HG02885 (cell line): ENCODE data around the gene C11orf54.
A peak's percentile ranks its signal among the peaks of the same experiment; 100 is the strongest.

Source experiments
- ATAC-seq: cut with Tn5 transposase; IDR thresholded peaks from one replicate; pipeline ENCODE4 v1.9.1; 2021; ENCODE audit warnings: mild to moderate bottlenecking; ENCODE audit not compliant: unreplicated experiment, poor library complexity

Gene C11orf54

DNA sequence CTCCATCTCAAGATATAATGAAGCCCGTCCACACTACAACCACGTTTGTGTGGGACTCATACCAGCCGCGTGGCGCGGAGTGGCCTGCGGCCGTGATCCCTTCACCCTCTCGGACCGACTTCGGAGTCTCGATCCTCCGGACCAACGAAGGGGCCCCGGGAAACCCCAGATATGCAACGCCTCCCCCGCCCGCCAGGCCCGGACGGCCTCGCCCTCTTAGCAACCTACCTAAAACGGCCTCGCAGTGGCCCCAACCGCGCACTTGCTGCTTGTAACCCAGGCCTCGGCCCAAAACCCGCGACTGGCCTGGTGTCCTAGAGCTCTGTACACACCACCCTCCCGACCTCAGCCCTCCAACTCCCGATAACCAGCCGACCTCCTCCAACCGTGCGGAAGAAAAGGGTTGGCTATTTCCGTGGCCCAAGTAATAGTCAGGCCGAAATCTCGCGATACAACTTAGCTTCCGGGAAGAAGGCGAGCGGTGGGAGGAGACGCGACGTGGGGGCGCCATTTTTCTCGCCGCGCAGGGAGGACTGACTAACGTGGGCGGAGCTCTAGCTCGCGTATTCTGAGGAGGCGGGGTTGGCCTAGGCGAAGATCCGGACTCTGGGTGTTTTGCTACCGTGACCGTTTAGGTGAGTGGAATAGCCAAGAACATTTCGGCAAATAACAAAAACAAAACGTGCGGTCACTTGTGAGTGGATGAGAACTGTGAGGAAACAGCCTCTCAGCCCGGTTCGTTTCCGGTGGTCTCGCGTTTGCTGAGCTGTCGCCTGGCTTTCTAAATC lies at the start of gene C11orf54, which contains the start of gene TAF1D:
TSS of gene C11orf54 (plus strand) at position 579 of the 788 bp plus-strand sequence. CDS start 5,722 bp downstream, outside the sequence.
TSS of gene TAF1D (minus strand) at position 402 of the 788 bp plus-strand sequence. CDS start 2,191 bp downstream, outside the sequence.
- ATAC-seq = peak; percentile 83

DNA sequence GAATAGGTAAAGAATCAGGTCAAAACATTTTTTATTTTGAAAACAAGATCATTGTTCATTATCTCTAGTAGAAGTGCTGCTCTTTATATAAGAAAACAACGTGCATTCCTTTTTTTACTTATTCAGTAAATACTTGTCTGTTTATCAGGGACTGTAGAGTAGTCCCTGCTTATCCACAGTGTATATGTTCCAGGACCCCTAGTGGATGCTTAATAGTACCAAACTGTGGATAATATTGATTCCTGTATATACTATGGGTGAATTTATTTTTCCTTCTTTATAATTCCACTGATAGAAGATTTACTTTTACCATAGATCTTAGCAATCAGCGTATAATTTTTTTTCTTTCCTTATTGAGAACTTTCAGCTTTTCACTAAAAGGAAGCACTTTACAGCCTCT lies 47.4 kb upstream of the C11orf54 start:
- ATAC-seq = no peak

DNA sequence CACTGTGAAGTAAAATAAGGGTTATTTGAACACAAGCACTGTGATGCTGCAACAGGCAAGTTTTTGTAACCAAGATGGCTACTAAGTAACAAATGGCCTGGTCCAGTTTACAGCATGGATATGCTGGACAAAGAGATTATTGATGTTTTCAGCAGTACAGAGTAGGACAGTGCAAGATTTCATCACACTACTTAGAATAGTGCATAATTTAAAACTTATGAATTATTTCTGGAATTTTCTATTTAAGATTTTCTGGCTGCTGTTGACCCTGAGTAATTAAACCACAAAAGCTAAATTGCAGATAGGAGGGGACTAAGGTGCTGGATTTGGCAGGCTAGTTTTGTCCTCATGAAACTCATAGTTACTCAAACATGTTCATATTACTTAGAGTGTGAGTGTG lies 46.9 kb upstream of the C11orf54 start:
- no peak for ATAC-seq

DNA sequence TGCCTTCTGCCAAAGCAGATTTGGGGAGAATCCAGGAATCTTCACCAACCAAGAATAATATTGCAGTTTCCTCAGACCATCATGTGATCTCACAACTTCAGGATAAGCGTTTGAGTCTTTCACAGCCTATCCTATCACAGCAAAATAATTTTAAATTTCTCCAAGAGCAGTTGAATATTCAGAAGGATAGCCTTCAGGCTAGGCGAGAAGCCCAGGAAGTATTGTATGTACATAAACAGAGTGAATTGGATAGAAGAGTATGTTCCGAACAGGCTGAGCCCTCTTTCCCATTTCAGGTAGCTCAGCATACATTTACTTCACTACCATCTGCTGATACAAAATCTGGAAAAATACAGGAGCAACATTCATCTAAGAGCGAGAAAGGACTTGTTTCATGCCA lies 43.9 kb upstream of the C11orf54 start:
- ATAC-seq = no peak

DNA sequence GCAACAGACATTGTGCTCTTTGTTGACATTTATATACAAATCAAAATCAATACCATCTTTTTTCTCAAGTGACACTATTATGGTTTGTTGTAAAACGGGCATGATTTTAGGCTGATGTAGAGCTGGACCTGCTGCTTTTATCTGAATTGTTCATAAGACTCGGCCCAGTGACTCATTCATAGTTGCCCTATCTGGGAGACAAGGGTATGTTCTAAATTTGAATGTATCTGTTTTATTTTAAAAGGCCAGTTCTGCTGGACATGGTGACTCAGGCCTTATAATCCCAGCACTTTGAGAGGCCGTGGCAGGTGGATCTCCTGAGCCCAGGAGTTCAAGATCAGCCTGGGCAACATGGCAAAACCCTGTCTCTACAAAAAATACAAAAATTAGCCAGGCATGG lies 40.6 kb upstream of the C11orf54 start:
- no peak for ATAC-seq

DNA sequence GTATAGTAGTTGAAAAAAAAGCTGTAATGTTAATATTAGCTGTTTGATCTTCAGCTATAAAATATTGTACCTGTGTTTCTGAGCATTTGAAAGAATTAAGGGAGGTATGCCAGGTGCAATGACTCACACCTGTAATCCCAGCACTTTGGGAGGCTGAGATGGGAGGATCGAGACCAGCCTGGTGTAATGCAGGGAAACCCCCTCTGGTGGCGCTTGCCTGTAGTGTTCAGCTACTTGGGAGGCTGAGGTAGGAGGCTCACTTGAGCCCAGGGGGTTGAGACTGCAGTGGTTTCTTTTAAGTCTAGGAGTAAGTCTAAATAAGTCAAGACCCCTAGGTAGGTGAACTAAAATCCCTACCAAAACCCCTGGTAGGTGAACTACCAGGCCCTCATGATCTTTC lies 37.2 kb upstream of the C11orf54 start:
- no peak for ATAC-seq

DNA sequence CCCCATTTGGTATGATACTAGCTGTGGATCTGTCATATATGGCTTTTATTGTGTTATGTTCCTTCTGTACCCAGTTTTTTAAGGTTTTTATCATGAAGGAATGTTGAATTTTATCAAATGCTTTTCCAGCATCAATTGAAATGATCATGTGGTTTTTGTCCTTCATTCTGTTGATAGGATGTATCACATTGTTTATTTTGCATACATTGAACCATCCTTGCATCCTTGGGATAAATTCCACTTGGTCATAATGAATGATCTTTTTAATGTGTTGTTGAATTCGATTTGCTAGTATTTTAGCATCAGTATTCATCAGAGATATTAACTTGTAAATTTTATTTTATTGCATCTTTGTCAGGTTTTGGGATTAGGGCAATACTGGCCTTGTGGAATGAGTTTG lies 31.2 kb upstream of the C11orf54 start:
- no peak for ATAC-seq

DNA sequence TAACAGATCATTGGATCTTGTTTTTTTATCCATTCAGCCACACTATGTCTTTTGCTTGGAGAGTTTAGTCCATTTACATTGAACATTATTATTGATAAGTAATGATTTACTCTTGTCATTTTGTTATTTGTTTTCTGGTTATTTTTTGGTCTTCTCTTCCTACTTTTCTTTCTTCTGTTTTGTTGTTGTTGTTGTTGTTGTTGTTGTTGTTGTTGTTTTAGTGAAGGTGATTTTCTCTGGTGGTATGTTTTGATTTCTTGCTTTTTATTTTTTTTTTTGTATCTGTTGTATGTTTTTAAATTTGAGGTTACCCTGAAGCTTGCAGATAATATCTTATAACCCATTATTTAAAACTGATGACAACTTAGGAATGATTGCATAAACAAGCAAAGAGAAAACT lies 28.8 kb upstream of the C11orf54 start:
- ATAC-seq = no peak

DNA sequence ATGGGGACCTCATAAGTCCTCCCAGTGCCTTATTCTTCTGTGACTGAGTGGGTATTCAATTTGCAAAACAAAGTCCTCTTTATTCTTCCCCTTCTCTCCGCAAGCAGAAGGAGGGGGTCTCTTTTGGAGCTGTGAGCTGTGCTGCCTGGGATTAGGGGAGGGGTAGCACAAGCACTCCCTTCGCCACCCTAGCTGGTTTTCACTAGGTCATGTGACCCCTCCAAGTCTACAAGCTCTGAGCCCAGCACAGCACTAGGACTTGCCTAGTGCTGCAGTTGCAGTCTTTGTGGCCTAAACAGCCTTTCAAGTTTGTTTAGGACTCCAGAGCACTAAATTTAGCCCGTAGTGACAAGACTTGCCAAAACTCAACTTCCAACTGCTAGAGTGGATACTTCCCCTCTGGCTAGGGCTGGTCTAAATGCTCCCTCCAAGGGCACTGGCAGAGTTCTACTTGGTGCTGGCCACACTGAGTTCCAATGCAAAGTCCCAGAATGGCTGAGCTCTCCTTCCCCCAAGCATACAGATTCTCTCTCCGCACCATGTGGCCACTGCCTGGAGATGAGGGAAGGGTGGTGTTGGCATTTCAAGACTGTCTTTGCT lies 25.6 kb upstream of the C11orf54 start:
- no peak for ATAC-seq

DNA sequence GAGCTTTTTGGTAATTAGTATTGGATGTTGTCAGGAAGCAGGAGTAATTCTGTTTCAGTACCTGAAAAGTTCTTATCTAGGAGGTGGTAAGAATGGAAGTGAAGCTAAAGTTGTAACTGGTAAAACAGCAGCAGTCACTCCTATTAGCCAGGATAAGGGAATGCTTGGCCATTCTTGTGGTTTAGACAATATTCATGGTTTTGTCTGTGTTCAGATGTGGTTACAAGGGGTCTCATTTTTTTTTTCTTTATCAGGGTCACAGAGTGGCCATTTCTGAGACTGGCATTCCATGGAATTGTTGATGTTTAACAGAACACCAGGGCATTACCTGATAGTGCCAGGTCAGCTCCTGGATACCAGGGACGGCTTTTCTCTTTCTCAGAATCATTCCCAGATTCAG lies 24.0 kb upstream of the C11orf54 start:
- no peak for ATAC-seq

DNA sequence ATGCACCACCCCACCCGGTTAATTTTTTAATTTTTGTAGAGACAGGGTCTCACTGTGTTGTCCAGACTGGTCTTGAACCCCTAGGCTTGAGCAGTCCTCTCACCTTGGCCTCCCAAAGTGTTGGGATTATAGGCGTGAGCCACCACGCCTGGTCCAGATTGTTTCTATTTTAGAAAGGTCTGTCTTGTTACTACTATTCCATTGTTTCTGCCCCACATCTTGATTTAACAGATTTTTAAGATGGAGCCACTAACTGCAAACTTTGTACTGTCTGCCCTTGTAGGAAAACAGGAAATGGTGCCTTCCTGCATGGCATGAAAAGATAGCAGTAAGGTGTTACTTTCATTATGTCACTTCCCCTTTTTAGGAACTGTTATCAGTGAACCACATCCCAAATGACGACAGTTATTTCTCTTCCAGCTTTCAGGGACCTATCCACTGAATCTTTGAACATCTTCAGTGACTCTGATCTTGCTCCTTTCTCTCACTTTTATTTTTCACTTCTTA lies 23.4 kb upstream of the C11orf54 start:
- ATAC-seq = peak; percentile 86

DNA sequence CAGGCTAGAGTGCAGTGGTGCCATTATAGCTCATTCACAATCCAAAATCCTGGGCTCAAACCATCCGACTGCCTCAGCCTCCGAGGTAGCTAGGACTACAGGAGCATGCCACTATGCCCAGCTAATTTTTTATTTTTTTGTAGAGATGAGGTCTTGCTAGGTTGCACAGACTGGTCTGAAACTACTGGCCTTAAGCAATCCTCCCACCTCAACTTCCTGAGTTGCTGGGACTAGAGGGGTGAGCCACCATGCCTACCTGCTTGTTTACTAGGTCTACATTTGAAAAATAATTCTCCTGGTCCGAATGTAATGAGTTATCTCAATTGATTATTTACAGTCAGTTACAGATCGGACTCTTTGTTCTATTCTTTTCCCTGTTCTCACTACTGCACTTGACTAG lies 22.2 kb upstream of the C11orf54 start:
- ATAC-seq = no peak

DNA sequence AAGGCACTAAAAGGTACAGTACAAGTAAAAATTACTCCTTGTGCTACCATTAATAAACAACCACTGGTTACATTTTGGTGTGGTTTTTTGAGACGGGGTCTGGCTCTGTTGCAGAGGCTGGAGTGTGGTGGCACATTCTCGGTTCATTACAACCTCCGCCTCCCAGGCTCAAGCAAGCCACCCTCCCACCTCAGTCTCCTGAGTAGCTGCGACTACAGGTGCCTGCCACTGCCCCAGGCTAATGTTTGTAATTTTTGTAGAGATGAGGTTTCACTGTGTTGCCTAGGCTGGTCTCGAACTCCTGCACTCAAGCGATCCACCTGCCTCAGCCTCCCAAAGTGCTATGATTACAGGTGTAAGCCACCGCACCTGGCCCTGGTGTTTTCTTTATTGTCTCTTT lies 20.9 kb upstream of the C11orf54 start:
- no peak for ATAC-seq

DNA sequence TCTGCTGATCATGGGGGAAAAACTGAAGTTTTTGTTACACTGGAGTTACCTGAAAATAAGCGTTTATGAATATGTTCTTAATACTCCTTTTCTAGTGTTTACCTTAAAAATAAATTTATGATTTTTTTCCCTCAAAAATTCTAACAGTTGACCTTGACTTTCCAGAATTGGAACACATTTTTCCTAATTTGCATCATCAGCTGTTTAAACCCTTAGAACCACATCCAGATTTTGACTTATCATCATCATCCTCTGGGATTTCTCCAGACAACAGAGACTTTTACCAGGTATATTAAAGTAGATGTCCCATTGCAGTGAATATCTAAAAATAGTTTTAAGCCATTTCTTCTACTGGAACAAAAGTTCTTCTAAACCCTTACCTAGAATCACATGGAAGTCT lies 17.4 kb upstream of the C11orf54 start:
- ATAC-seq = no peak

DNA sequence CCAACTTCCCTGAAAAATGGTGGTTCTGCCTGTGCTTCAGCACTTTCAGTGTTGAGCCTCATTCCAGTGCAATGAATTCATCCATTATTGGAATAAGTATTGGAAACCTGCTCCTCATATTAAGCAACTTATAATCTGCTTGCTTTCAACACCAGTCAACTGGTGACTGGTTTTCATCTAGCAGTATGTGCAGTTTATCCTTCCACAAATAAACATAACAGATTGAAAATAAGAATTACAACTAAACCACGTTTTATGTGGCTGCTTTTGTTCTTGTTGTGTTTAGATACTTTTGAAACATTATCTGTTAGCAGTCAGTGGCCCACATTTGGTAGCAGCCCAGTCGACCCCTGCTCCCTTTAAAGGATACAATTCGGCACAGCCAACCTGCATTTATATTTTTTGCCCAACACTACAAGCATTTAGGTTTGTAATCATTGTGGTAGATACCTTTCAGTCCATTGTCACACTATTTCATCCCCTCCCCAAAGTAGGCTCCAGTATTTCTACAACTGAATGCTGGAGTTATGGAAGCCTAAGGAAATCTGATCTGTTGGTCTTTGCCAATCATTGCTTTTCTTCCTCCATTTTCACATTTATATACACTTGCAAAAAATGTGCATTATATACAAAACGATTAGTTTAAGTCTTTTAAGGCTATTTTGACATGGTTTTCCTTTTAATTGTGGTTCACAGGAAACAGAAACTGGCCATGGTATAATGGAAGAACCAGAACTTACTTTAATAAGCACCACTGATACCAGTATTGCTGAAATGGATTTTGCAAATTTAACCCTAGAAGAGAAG lies 13.3 kb upstream of the C11orf54 start:
- ATAC-seq = no peak

DNA sequence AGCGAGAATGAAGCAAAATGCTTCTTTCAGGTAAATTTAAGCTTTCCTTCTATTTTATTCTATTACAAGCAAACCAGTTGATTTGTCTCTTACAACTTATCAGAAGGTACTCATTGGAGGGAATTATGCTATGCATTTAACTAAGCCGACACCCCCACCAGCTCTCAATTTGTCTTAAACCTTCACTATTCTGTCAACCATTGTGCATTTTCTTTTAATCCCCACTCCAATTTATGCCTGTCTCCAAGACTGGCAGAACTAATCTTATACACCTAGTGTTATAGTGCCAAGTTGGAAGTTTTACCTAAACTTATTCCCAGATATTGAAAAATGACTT lies 12.7 kb upstream of the C11orf54 start:
- ATAC-seq = no peak

DNA sequence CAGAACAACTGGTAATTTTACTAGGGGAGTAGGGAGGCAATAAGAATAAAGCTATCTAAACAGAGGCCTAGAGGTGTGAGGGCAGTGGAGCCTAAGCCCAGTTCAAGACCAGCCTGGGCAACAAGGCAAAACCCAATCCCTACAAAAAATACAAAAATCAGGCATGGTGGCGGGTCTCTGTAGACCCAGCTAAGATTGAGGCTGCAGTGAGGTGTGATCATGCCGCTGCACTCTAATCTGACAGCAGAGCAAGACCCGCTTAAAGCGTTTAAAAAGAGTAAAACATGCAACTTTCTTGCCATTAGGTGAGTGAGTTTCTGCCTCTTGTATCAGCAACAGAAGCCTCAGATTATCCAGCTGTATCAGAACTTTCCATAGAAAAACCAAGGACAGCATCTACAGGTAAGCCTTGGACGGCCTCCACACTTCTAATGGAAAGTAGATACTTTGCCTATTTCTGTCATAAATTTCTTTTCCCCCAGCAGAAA lies 12.3 kb upstream of the C11orf54 start:
- no peak for ATAC-seq

DNA sequence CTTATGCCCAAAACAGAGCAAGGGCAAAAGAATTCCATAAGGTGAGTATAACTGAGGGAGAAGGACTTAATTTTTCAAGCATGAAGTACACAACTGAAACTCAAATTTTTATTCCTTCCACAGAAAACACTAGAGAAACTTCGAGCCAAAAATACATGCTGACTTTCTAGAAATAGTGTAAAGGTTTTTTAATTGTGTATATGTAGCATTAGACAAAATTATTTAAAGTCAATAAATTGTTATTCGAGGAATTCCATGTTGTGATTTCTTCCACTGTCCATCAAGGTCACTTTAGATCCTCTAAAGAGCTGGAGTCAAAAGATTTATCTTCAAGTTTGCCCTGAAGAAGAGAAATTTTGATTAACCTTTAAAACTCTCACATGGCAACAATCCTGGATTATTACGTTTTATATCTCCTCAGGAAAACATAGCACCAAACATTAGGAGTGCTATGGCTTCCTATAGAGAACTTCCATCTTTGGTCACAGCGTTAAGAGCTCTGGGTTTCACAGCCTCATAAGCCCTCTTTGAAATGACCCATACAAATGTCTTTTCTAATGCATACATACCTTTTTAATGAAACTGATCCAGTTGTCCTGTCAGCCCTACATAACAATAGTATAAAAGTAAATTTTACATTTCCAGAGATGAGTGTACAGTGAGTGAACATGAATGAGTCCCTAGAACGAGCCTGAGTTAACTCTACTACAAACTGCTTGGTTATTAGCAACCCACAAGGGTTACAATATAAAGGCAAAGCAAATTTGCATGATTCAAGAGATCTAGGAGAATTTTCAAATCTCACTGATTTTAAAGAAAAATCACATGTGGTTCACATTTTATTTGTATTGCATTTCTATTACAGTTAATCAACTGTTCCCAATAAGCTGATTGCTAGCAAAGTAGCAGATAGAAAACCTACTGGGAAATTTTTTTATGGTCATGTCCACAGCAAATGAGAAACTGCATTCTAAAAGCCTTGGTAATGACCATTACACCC lies 11.1 kb upstream of the C11orf54 start:
- no peak for ATAC-seq

DNA sequence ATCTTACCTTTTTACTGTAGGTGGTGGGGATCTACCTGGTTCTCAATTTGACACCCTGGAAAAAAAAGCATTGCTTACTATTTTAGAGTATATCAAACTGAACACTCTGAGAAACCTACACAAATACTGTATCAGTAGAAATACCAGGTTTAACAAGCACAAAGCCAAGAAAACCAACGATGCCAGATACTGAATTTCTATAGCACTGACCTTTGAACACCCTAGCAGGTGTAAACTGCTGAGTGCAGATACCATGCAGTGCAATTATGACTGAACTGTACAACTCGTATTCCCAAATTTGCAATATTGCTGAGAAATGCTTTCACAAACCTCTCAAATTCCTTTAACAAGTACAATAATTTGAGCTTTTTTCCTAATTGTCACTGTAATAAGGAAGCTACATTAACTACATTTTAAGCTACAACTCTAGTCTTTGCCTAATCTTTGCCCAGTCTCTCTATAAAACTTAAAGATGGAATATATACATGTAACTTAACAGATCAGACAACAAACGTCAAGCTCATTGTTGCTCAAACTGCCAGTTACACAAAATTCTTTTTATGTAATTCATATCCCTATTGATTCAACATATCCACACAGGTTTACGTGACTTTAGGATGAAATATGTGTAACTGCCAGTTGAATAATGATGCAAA lies 9.1 kb upstream of the C11orf54 start:
- no peak for ATAC-seq
